Keratinocyte (primary cell): ENCODE measurements around the gene APCDD1. TPM values are rescaled to one million over a fixed set of nuclear protein-coding genes. Genes with fewer than 3 reads are reported as not detected.
A peak's percentile ranks its signal among the peaks of the same experiment; 100 is the strongest.

ENCODE experiments used
- DNase-seq: peaks from one replicate; pipeline ENCODE4 v3.0.0-alpha.2; 2011; ENCODE audit warnings: low read depth, missing footprints, low spot score
- FAIRE-seq: peaks from 2 replicates; lab custom pipeline; 2011; peaks lifted over from hg19 to GRCh38; lab: Jason Lieb, UNC
- H2AFZ ChIP-seq: 2 replicates; pipeline ENCODE4 v1.6.0; 2012; ENCODE audit warnings: low read length, control low read depth, inconsistent platforms; ENCODE audit not compliant: control insufficient read depth
- H3K27ac ChIP-seq: 2 replicates; pipeline ENCODE4 v1.5.1; 2011; ENCODE audit warnings: low read length; ENCODE audit not compliant: control insufficient read depth, insufficient read depth
- H3K27me3 ChIP-seq: 3 replicates; pipeline ENCODE4 v1.6.0; 2011; ENCODE audit warnings: low read length; ENCODE audit not compliant: control insufficient read depth, insufficient read depth; ENCODE audit errors: extremely low read depth
- H3K36me3 ChIP-seq, 2 experiments: 2 replicates in 1 of 2; 3 replicates in 1 of 2; pipeline ENCODE4 v1.5.1; 2011; ENCODE audit warnings: low read length in 2 of 2, mild to moderate bottlenecking in 1 of 2; ENCODE audit not compliant: control insufficient read depth in 2 of 2, insufficient read depth in 2 of 2; ENCODE audit errors: extremely low read depth in 1 of 2
- H3K4me1 ChIP-seq: 3 replicates; pipeline ENCODE4 v1.5.1; 2011; ENCODE audit warnings: low read length; ENCODE audit not compliant: control insufficient read depth, insufficient read depth; ENCODE audit errors: extremely low read depth
- H3K4me2 ChIP-seq: 3 replicates; pipeline ENCODE4 v1.6.0; 2011; ENCODE audit warnings: low read depth, low read length; ENCODE audit not compliant: control insufficient read depth, insufficient read depth; ENCODE audit errors: extremely low read depth
- H3K4me3 ChIP-seq, 3 experiments: fragments of 200-600 bp in 1 of 3; sonication (generic) in 1 of 3; 2 replicates in 2 of 3; 3 replicates in 1 of 3; pipeline ENCODE4 v1.5.1; 2011 to 2016; ENCODE audit warnings: low read length in 3 of 3, mild to moderate bottlenecking in 3 of 3, control low read depth in 2 of 3, inconsistent platforms in 1 of 3, low read depth in 1 of 3, mixed read lengths in 1 of 3, mixed run types in 1 of 3, moderate library complexity in 1 of 3; ENCODE audit not compliant: control insufficient read depth in 2 of 3, insufficient read depth in 2 of 3; ENCODE audit errors: extremely low read depth in 1 of 3
- H3K79me2 ChIP-seq: 2 replicates; pipeline ENCODE4 v1.6.0; 2012; ENCODE audit warnings: low read length; ENCODE audit not compliant: control insufficient read depth, insufficient read depth
- H3K9ac ChIP-seq: 3 replicates; pipeline ENCODE4 v1.6.0; 2011; ENCODE audit warnings: low read length; ENCODE audit not compliant: control insufficient read depth, insufficient read depth; ENCODE audit errors: extremely low read depth
- H3K9me1 ChIP-seq: 3 replicates; pipeline ENCODE4 v1.6.0; 2011; ENCODE audit warnings: low read length; ENCODE audit not compliant: control insufficient read depth, insufficient read depth; ENCODE audit errors: extremely low read depth
- H3K9me3 ChIP-seq: 2 replicates; pipeline ENCODE4 v1.5.1; 2012; ENCODE audit warnings: low read depth, low read length; ENCODE audit not compliant: control insufficient read depth
- H4K20me1 ChIP-seq: 3 replicates; pipeline ENCODE4 v1.6.0; 2011; ENCODE audit warnings: low read length; ENCODE audit not compliant: control insufficient read depth, insufficient read depth; ENCODE audit errors: extremely low read depth
- EZH2 ChIP-seq: IDR thresholded peaks from one replicate; pipeline ENCODE4 v1.6.1; 2012; ENCODE audit warnings: inconsistent platforms, mild to moderate bottlenecking, low read length, moderate library complexity
- dilution Hi-C: fragments of 300-500 bp; cut with MboI; formaldehyde crosslinking; loops from one replicate; pipeline ENCODE4 v1.7.0; 2020; ENCODE audit warnings: low sequenced_read_pairs; ENCODE audit not compliant: extremely low pct_ligation_motif_present
- polyA plus RNA-seq, 5 experiments: library from polyadenylated mRNA; depleted of rRNA in 3 of 5; stranded (reverse) in 3 of 5; stranded (forward) in 1 of 5; unstranded in 1 of 5; fragments of >200 nt; gene quantifications; 1 replicate in 1 of 5; 2 replicates in 3 of 5; 3 replicates in 1 of 5; pipeline versions ENCODE4 v1.2.1 to v1.2.3, GENCODE V29; 2011 to 2012; ENCODE audit warnings: missing spikeins in 2 of 5, low read depth in 1 of 5, low replicate concordance in 1 of 5
- TF ChIP-seq, protein P1 (sequence below), 3 experiments: IDR thresholded peaks in 1 of 3; conservative IDR thresholded peaks in 1 of 3; optimal IDR thresholded peaks in 1 of 3; 2 replicates in 2 of 3; 3 replicates in 1 of 3; pipeline versions ENCODE3 to v1.5.1; 2011; ENCODE audit warnings: low read length in 3 of 3, mild to moderate bottlenecking in 3 of 3, moderate library complexity in 2 of 3, control low read depth in 1 of 3, inconsistent platforms in 1 of 3; ENCODE audit not compliant: insufficient read depth in 2 of 3; ENCODE audit errors: extremely low read depth in 1 of 3

The APCDD1 gene
- polyA plus RNA-seq, 1 donor (not counting 4 experiments of a cell fraction or from before 2014, with no cell fraction given): 8.5 TPM

GRCh38 chr18:10528439-10528838 lies 74.0 kb downstream of the APCDD1 start:
- FAIRE-seq (no peak), DNase-seq (no peak)
- Histone ChIP-seq H3K9me3 (no peaks in the 10 kb centered on the region), H3K36me3 (no peaks in the 10 kb centered on the region), H2AFZ (no peak overlapping the region), H3K79me2 (peaks cover 54% of the 10 kb centered on the region), H3K4me2 (peak overlapping the region; percentile 22), H3K9ac (no peak overlapping the region), H3K4me1 (peaks cover 21% of the 10 kb centered on the region), H4K20me1 (no peaks in the 10 kb centered on the region), H3K27ac (no peak overlapping the region), H3K4me3 (no peak overlapping the region), H3K9me1 (peaks cover 5% of the 10 kb centered on the region), H3K27me3 (no peaks in the 10 kb centered on the region)
- dilution Hi-C loops: no loop called here
- TF ChIP-seq EZH2: no peak

GRCh38 chr18:10530002-10530401 lies 75.6 kb downstream of the APCDD1 start:
- Histone ChIP-seq H2AFZ (no peak overlapping the region), H3K27ac (no peak overlapping the region), H3K9ac (no peak overlapping the region), H3K27me3 (no peaks in the 10 kb centered on the region), H3K4me3 (no peak overlapping the region), H3K4me1 (peaks cover 20% of the 10 kb centered on the region), H3K4me2 (no peak overlapping the region), H3K9me3 (no peaks in the 10 kb centered on the region), H3K9me1 (peaks cover 5% of the 10 kb centered on the region), H3K36me3 (peaks cover 0 to 2% of the 10 kb centered on the region in 2 experiments), H4K20me1 (no peaks in the 10 kb centered on the region), H3K79me2 (peaks cover 59% of the 10 kb centered on the region)
- TF ChIP-seq EZH2: no peak
- TF ChIP-seq, protein P1, sequence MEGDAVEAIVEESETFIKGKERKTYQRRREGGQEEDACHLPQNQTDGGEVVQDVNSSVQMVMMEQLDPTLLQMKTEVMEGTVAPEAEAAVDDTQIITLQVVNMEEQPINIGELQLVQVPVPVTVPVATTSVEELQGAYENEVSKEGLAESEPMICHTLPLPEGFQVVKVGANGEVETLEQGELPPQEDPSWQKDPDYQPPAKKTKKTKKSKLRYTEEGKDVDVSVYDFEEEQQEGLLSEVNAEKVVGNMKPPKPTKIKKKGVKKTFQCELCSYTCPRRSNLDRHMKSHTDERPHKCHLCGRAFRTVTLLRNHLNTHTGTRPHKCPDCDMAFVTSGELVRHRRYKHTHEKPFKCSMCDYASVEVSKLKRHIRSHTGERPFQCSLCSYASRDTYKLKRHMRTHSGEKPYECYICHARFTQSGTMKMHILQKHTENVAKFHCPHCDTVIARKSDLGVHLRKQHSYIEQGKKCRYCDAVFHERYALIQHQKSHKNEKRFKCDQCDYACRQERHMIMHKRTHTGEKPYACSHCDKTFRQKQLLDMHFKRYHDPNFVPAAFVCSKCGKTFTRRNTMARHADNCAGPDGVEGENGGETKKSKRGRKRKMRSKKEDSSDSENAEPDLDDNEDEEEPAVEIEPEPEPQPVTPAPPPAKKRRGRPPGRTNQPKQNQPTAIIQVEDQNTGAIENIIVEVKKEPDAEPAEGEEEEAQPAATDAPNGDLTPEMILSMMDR (optimal IDR thresholded peaks at IDR 0.05 in 1 of 3, IDR thresholded peaks at IDR 0.05 in 1 of 3, conservative IDR thresholded peaks at IDR 0.05 in 1 of 3; ENCODE audit: extremely low read depth in 1 of 3, insufficient read depth in 2 of 3, low read length in 3 of 3): no peak
- dilution Hi-C loops: no loop called here
- FAIRE-seq: no peak
- DNase-seq: no peak

- H3K36me3 ChIP-seq: peaks cover 0 to 2% of the 10 kb centered on the region in 2 experiments
- no peak overlapping the region for H3K4me2 ChIP-seq
- dilution Hi-C loops: no loop called here
- H2AFZ ChIP-seq: no peak overlapping the region
- no peak overlapping the region for H3K9ac ChIP-seq
- H3K4me3 ChIP-seq: no peak overlapping the region
- H3K27ac ChIP-seq: no peak overlapping the region
- peaks cover 58% of the 10 kb centered on the region for H3K79me2 ChIP-seq
- H3K9me3 ChIP-seq: no peaks in the 10 kb centered on the region
- no peaks in the 10 kb centered on the region for H4K20me1 ChIP-seq
- DNase-seq (no peak), FAIRE-seq (no peak)
- TF ChIP-seq, protein P1 (optimal IDR thresholded peaks at IDR 0.05 in 1 of 3, IDR thresholded peaks at IDR 0.05 in 1 of 3, conservative IDR thresholded peaks at IDR 0.05 in 1 of 3; ENCODE audit: extremely low read depth in 1 of 3, insufficient read depth in 2 of 3, low read length in 3 of 3): no peak
- peaks cover 14% of the 10 kb centered on the region for H3K4me1 ChIP-seq
- H3K9me1 ChIP-seq: peaks cover 5% of the 10 kb centered on the region
- H3K27me3 ChIP-seq: no peaks in the 10 kb centered on the region
These were observed 76.4 kb downstream of the APCDD1 start for GRCh38 chr18:10530852-10531251.
